Anterior cingulate cortex (tissue), 58 donors: ENCODE measurements around the gene CFD.
"Not testable (repeated sequence)": the region's sequence is repeated elsewhere in the genome, so short reads cannot be mapped to it uniquely, and the experiment has no call there.

Experiments
- DNase-seq, 58 donors: peaks; one replicate each; lab custom pipeline; 2025; lab: John Stamatoyannopoulos, UW

Gene CFD

DNA sequence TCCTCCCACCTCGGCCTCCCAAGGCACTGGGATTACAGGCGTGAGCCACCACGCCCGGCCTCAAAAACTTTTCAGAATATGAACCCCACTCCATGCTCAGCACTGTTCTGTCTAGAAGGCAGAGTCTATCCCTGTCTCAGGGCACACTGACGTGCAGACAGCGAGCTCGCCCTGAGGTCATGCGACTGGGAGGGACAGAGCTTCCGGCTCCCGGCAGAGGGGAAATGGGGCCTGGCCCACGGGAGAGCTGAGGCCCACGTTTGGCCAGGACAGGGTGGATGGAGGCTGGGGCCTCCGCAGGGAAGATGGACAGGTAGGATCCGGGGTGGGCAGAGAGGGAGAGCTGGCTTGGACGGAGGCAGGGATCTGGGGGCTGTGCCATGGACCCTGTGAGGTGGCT, 34.6 kb upstream of the CFD start:
- no peak for DNase-seq

DNA sequence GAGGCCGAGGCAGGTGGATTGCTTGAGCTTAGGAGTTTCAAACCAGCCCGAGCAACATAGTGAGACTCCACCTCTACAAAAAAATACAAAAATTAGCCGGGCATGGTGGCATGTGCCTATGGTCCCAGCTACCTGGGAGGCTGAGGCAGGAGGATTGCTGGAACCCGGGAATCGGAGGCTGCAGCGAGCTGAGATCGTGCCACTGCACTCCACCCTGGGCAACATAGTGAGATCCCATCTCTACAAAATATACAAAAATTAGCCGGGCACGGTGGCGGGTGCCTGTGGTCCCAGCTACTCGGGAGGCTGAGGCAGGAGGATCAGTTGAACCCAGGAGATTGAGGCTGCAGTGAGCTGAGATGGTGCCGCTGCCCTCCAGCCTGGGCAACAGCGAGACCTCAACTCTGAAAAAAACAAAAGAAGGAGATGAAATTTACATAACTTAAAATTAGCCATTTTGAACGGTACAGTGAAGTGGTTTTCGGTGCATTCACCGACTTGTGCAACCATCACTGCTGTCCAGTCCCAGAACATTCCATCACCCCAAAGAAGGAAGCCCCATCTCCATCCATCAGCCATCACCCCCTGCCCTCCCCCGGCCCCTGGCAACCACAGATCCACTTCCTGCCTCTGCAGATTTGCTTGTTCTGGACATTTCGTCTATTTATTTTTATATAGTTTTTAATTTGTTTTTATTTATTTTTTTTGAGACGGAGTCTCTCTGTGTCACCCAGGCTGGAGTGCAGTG, 33.4 kb upstream of the CFD start:
- DNase-seq, result no peak

DNA sequence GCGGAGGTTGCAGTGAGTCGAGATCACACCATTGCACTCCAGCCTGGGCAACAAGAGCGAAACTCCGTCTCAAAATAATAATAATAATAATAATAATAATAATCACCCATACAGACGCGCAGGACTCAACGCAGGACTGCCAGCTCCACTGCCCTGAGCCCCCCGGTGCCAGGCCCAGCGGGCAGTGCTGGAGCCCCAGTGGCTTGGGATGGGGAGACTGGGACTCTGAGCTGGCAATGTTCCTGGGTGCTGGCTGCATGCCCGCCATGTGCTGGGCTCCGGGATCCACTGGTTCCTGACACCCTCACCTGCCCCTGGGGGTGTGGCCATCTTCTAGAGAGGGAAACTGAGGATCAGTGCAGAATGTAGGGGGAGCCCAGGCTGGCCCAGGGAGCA, 32.2 kb upstream of the CFD start:
- no peak for DNase-seq

DNA sequence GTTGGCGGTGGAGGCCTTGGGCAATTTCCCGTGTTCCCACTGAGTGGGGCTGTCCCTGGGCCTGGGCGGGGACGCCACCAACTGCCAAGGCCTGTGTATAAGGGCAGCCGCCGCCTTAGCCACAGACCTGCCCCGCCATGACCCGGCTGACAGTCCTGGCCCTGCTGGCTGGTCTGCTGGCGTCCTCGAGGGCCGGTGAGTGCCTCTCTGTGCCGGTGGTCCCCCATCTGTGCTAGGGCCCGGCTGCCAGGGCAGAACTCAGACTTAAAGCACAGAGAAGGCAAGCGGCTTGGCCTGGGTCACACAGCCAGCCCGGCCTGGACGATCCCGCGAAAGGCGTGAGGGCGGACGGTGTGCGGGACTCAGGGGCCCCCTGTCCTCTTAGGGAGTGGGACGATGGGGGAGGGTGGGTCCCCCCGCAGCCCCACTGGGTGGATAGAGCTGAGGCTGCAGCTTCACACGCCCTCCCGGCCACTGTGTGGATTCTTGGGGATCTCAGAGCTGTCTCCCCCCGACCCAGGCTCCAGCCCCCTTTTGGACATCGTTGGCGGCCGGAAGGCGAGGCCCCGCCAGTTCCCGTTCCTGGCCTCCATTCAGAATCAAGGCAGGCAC, 31.6 kb upstream of the CFD start, which contains the start of gene AZU1:
Gene AZU1 (plus strand): TSS at position 128 of the 612 bp plus-strand sequence. CDS start 10 bp downstream, at position 138.
- no peak for DNase-seq

DNA sequence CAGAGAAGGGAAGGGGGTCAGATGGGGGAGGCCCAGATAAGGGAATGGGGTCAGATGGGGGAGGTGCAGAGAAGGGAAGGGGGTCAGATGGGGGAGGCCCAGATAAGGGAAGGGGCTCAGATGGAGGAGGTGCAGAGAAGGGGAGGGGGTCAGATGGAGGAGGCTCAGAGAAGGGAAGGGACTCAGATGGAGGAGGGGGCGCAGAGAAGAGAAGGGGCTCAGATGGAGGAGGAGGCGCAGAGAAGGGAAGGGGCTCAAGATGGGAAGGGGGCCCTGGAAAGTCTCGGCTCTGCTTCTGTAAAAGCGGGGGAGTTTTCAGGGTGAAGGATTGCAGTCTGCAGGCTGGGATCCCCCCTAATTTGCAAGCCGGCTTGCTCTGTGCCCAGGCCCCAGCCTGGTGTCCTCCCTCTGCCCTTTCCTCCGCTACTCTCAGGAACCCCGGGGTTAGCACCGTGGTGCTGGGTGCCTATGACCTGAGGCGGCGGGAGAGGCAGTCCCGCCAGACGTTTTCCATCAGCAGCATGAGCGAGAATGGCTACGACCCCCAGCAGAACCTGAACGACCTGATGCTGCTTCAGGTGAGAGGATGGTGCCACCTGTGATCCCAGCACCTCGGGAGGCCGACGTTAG, 30.2 kb upstream of the CFD start:
- DNase-seq, result no peak

DNA sequence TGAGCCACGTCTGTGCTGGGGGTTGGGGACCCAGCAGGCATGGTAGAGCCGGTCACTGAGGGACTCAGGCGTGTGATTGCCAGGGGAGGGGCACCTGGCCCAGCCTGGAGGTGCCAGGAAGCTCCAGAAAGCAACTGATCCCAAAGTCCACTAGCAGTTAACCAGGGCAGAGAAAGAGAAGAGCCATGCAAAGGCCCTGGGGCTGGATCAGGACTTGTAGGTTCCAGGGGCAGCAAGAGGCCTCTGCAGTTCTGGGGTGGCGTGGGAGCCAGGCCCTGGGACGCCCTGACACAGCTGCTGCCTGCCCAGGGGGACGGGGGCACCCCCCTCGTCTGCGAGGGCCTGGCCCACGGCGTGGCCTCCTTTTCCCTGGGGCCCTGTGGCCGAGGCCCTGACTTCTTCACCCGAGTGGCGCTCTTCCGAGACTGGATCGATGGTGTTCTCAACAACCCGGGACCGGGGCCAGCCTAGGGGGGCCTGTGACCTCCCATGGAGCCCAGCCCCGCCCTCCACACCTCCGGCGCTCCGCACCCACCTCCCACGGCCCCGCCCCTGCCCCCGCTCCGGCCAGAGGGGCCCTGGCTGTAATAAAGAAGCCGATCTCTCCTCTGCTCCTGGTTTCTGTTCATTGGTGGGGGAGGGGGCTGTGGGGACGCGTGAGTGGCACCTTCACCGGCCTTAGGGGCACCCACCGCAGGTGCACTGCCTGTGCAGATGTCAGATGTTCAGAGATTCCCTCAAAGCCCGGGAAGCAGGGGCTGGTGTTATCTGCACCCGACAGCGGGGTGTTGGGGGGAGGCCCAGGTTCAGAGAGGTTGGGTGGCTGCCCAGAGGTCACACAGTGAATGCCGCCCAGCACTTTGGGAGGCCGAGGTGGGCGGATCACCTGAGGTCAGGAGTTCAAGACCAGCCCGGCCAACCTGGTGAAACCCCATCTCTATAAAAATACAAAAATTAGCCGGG, 27.8 kb upstream of the CFD start:
- no peak for DNase-seq

DNA sequence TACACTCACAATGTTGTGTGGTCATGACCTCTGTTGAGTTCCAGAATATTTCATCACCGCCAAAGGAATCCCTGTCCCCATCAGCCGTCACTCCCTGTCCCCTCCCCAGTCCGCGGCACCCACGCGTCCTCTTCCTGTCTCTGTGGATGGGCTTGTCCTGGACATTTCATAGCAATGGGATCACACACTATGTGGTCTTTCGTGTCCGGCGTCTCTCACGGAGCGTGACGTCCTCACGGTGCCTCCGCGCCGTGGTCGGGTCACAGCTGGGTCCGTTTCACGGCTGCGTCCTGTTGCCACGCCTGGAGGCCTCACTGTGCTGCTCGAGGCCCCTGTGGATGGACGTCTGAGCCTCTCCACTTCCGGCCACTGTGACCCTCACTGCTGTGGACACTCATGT, 25.2 kb upstream of the CFD start:
- DNase-seq, result no peak

DNA sequence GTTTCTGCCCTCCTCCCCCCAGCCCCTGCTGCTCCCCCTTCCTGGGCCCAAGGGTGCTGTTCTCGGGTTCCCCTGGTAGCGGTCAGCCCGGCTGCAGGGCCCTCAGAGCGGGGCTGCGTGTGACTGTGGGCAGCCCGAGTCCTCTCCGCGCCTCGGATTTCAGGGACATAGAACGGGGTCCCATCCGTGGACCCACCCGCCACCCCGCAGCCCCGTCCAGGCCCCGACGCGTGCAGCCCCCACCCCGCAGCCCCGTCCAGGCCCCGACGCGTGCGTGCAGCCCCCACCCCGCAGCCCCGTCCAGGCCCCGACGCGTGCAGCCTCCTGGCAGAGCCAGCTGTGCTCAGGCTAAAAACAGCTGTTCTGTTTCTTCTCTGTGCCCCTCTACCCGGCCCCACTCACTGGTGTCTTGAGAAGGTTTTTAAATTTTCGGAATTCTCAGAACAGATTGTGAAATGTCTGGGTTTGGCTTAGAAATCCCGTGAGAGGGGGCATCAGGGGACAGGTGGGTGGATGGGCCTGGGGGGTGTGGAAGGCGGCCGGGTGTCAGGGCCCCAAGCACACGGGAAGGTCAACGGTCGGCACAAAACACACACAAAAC, 24.2 kb upstream of the CFD start:
- DNase-seq, result no peak

DNA sequence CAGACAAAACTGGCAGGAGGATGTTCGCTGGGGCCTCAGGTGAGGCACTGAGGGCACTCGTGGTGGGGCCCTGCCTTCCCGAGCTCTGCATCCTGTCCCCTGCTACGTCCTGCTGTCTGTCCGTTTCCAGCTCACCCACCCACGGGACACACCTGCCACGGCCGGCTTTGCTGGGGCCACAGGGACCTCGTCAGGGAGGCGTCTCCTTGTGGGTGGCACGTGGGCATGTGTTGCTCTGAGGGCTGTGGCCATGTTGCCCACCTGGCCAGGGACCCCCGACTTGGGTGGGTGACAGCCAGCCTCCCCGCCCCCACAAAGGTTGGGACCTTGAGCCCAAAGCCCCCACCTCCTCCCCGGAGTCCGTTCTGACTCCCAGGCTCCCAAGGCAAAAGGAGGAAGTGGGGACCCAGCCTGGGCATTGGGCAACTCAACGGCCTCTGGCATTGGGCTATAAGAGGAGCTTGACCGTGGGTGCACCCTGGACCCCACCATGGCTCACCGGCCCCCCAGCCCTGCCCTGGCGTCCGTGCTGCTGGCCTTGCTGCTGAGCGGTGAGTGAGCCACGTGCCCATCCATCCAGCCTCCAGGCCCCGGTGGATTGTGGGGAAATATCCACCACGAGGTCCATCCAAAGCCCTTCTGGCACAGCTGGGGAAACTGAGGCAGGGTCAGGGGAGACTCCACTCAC, 18.8 kb upstream of the CFD start, which contains the start of gene PRTN3:
Gene PRTN3 (plus strand): TSS at position 481 of the 688 bp plus-strand sequence. CDS start 10 bp downstream, at position 491.
- DNase-seq, result no peak

DNA sequence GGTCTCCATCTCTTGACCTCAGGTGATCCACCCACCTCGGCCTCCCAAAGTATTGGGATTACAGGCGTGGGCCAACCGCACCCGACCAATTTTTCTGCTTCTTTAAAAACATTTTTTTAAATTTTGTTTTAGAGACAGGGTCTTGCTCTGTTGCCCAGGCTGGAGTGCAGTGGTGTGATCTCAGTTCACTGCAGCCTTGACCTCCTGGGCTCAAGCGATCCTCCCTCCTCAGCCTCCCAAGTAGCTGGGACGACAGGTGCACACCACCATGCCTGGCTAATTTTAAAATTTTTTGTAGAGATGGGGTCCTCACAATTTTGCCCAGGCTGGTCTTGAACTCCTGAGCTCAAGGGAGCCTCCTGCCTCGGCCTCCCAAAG, 16.7 kb upstream of the CFD start:
- not testable (repeated sequence) for DNase-seq

DNA sequence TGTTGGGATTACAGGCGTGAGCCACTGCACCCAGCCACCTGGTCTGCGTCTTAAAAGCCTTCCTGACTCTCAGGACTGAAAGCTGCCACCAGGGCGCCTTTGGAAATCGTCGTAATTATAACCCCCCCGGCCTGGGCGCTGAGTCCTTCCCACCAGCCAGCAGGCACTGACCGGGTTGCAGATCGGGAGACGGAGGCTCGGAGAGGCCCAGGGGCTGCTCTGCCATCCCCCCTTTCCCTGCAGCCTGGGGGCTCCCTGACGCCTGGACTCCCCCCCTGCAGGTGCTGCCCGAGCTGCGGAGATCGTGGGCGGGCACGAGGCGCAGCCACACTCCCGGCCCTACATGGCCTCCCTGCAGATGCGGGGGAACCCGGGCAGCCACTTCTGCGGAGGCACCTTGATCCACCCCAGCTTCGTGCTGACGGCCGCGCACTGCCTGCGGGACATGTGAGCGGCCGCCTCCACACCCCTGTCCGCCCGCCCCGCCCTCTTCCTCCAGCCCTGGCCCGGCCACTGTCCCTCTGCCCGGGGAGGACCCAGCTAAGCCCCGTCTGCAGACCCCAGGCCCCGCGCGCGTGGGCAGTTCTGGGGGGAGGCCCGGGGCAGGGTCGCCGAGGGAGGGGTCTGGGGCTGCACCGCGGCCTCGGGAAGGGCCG, 16.2 kb upstream of the CFD start:
- DNase-seq, result no peak

DNA sequence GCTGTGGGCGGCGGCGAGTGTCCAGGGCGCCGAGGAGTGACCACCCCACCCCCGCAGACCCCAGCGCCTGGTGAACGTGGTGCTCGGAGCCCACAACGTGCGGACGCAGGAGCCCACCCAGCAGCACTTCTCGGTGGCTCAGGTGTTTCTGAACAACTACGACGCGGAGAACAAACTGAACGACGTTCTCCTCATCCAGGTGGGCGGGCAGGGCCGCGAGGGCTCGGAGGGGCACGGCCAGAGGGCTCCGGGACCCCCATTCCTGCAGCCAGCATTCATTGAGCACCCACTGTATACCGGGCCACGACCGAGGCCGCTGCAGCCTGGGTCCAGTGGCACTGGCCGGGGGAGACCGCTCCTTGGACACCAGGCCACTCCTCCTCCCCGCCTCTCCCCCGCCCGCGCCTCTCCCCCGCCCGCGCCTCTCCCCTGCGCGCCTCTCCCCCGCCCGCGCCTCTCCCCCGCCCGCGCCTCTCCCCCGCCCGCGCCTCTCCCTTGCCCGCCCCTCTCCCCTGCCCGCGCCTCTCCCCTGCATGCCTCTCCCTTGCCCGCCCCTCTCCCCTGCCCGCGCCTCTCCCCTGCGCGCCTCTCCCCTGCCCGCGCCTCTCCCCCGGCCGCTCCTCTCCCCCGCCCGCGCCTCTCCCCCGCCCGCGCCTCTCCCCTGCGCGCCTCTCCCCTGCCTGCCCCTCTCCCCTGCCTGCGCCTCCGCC, 15.5 kb upstream of the CFD start:
- no peak for DNase-seq

DNA sequence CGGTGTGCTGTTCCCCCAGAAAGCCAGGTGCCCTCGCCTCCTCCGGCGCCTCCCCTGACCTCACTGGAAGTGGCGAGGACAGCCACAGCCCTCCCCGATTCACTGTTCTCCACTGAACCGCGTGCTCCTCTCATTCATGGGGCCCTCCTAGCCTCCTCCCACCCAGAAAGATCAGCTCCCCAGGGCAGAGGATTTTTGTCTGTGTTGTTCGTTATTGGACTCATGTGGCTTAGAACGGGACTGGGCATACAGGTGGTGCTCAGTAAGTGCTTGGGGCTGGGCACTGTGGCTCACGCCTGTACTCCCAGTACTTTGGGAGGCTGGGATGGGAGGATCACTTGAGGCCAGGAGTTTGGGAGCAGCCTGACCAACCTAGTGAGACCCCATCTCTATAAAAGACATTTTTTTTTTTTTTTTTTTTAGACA, 14.9 kb upstream of the CFD start:
- DNase-seq, result no peak

DNA sequence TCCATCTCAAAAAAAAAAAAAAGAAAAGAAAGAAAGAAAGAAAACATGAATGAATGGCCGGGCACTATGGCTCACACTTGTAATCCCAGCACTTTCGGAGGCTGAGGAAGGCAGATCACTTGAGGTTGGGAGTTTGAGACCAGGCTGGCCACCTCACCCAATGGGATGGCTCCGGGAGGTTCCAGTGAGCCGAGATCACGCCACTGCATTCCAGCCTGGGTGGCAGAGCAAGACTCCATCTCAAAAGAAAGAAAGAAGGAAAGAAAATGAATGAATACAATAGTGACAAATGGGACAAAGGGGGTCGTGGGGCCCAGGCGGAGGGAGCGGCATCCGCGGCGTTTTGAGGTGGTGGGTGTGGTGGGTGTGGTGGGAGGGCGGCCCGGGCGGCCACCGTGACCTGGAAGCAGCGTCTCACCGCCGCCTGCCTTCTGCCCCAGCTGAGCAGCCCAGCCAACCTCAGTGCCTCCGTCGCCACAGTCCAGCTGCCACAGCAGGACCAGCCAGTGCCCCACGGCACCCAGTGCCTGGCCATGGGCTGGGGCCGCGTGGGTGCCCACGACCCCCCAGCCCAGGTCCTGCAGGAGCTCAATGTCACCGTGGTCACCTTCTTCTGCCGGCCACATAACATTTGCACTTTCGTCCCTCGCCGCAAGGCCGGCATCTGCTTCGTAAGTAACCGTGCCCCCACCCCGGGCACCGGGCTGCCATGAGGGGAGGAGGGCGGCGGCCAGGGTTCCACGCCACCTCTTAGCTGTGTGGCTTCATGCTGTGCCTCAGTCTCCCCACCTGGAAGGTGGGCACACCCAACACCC, 13.6 kb upstream of the CFD start:
- DNase-seq, result no peak

DNA sequence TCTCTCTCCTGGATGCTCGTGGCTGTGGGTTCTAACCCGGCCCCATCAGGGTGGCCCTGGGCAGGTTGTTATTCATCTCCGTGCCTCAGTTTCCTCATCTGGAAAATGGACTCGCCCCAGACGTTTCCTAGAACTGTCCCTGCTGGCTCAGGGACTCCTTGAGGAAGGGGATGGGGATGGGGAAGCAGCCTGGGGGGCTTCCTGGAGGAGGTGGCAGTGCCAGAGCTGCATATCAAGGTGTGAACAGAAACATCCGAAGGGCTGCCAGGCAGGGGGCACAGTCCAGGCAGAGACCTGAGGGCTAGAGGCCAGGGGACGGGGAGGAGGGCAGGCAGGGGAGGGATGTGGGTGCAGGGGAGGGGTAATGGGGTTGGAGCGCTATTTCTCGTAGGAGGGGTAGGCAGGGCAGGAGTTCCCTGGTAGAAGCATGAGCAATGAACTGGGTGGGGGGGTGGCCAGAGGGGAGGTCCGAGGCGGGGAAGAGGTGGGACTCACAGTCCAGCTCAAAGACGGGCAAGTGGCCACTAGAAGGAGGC, 11.0 kb upstream of the CFD start:
- no peak for DNase-seq

DNA sequence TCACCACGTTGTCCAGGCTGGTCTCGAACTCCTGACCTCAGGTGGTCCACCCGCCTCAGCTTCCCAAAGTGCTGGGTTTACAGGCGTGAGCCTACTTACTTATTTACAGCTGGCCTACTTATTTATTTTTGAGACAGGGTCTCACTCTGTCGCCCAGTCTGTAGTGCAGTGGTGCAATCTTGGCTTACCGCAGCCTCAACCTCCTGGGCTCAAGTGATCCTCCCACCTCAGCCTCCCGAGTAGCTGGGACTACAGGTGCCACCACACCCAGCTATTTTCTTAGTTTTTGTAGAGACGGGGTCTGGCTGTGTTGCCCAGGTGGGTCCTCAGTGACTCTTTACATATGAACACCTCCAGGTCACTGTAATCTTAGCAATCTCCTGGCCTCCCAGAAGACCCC, 10.3 kb upstream of the CFD start:
- not testable (repeated sequence) for DNase-seq
